Measurements from ENCODE around the gene CAAP1.
"Not testable (repeated sequence)": the region's sequence is repeated elsewhere in the genome, so short reads cannot be mapped to it uniquely, and the experiment has no call there.

Gene CAAP1

GRCh38 chr9:26892251-26893029 lies at the start of gene CAAP1:
TSS of gene CAAP1 (minus strand) at chr9:26892802. CDS start at chr9:26892715, 87 bp downstream.
- DNase-seq = peak; percentile 85

- no peak for DNase-seq
Observed at GRCh38 chr9:26940779-26941178, 48.2 kb upstream of the CAAP1 start.

- no peak for DNase-seq
Observed at GRCh38 chr9:26939955-26940711, 47.5 kb upstream of the CAAP1 start.

- no peak for DNase-seq
Observed at GRCh38 chr9:26937816-26938371, 45.3 kb upstream of the CAAP1 start.

- no peak for DNase-seq
Observed at GRCh38 chr9:26935847-26936246, 43.2 kb upstream of the CAAP1 start.

- no peak for DNase-seq
Observed at GRCh38 chr9:26928902-26929495, 36.4 kb upstream of the CAAP1 start.

GRCh38 chr9:26925609-26926008 lies 33.0 kb upstream of the CAAP1 start:
- DNase-seq = no peak

- DNase-seq = no peak
Observed at GRCh38 chr9:26919698-26920097, 27.1 kb upstream of the CAAP1 start.

- no peak for DNase-seq
Observed at GRCh38 chr9:26913138-26913668, 20.6 kb upstream of the CAAP1 start.

- DNase-seq = no peak
Observed at GRCh38 chr9:26904671-26905070, 12.1 kb upstream of the CAAP1 start.

- no peak for DNase-seq
Observed at GRCh38 chr9:26904070-26904469, 11.5 kb upstream of the CAAP1 start.

- DNase-seq = no peak
Observed at GRCh38 chr9:26893030-26893676, 551 bp upstream of the CAAP1 start.

- DNase-seq = no peak
Observed at GRCh38 chr9:26891726-26892125, 876 bp downstream of the CAAP1 start.

- DNase-seq = no peak
Observed at GRCh38 chr9:26888271-26888670, 4.3 kb downstream of the CAAP1 start.

- no peak for DNase-seq
Observed at GRCh38 chr9:26882154-26882553, 10.4 kb downstream of the CAAP1 start.

- no peak for DNase-seq
Observed at GRCh38 chr9:26880262-26880661, 12.3 kb downstream of the CAAP1 start.

- not testable (repeated sequence) for DNase-seq
Observed at GRCh38 chr9:26875155-26875554, 17.4 kb downstream of the CAAP1 start.

- DNase-seq = no peak
Observed at GRCh38 chr9:26870292-26870691, 22.3 kb downstream of the CAAP1 start.

GRCh38 chr9:26863074-26863473 lies 29.5 kb downstream of the CAAP1 start:
- no peak for DNase-seq

GRCh38 chr9:26856413-26857032 lies 36.1 kb downstream of the CAAP1 start:
- peak; percentile 59 for DNase-seq

GRCh38 chr9:26850995-26851394 lies 41.6 kb downstream of the CAAP1 start:
- DNase-seq = no peak

GRCh38 chr9:26833792-26834191 lies 58.8 kb downstream of the CAAP1 start:
- peak; percentile 38 for DNase-seq

Data from DMS153 (cell line).